ENCODE measurements around the gene PFDN1.

DNA sequence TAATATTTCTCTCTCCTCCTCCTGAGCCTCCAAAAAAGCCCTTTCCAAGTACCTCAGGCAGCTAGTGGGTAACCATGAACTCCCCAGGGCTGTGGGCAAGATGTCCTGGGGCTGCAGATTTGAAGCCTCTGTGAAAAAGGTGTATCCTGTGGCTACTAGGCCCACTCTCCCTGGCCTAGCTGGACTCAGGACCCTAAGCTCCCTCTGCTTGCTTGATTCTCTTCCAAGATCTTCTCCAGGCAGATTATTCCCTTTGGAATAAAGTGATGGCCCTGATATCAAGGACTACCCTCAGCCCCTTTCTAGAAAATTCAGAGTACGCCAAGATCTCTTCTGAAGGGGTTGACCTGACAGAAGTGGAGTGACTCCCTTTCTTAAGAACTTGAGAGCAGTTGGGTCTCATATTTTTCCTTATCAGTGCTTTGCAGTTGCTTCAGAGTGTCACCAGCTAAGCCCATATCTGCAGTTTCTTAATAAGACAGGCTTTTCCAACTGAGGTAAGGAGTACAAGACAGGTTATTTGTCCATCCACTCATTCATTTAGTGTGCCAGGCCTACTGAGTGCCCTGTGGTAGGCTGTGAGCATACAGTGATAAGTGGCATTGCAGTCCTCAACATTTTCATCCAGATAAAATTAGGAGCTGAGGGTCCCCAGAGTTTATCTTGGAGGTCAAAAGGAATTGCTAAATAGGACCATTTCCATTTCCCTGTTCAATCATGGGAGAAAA lies 85.4 kb downstream of the PFDN1 start:
- no peak for TF ChIP-seq CTCF (conservative IDR thresholded peaks at IDR 0.05; ENCODE audit: low read depth, low read length)
- no peak for TF ChIP-seq EZH2 (IDR thresholded peaks at IDR 0.05; ENCODE audit: low read length, unreplicated experiment)
- no peak for TF ChIP-seq EZH2phosphoT487 (IDR thresholded peaks at IDR 0.05; ENCODE audit: borderline replicate concordance, low read length)
